NB4 (cell line): Measurements from ENCODE around the gene IFIH1.

Experiments
- POLR2A ChIP-seq: IDR thresholded peaks from 2 replicates; pipeline ENCODE4 v1.6.1; 2011; ENCODE audit warnings: mild to moderate bottlenecking; ENCODE audit not compliant: insufficient read length; ENCODE audit errors: extremely low read depth
- TF ChIP-seq, protein P1 (sequence below): IDR thresholded peaks from one replicate; pipeline ENCODE4 v1.5.1; 2012; ENCODE audit warnings: low read depth, low read length

DNA sequence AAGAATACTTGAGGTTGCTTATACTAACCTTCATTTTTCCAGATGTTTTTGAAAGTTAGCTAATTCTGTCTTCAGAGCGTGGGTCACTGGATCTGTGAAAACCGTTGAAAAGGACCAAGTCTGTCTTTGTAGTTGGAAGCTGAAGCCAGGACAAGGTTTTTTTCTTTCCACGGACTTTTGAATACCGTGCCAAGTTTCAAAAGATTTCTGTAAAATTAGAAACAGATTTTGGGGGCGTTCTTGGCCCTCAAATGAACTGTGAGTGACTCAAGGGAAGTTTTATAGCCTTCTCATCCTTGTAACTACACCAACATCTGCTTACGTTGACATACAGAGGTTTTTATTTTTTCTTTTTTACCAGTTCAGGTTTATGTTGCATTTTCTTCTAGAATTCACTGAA is 75.2 kb downstream of the IFIH1 start, which contains the start of gene FAP:
- TF ChIP-seq POLR2A: no peak
- TF ChIP-seq, protein P1, sequence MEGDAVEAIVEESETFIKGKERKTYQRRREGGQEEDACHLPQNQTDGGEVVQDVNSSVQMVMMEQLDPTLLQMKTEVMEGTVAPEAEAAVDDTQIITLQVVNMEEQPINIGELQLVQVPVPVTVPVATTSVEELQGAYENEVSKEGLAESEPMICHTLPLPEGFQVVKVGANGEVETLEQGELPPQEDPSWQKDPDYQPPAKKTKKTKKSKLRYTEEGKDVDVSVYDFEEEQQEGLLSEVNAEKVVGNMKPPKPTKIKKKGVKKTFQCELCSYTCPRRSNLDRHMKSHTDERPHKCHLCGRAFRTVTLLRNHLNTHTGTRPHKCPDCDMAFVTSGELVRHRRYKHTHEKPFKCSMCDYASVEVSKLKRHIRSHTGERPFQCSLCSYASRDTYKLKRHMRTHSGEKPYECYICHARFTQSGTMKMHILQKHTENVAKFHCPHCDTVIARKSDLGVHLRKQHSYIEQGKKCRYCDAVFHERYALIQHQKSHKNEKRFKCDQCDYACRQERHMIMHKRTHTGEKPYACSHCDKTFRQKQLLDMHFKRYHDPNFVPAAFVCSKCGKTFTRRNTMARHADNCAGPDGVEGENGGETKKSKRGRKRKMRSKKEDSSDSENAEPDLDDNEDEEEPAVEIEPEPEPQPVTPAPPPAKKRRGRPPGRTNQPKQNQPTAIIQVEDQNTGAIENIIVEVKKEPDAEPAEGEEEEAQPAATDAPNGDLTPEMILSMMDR: no peak
